Measurements from ENCODE around the gene STPG4.

DNA sequence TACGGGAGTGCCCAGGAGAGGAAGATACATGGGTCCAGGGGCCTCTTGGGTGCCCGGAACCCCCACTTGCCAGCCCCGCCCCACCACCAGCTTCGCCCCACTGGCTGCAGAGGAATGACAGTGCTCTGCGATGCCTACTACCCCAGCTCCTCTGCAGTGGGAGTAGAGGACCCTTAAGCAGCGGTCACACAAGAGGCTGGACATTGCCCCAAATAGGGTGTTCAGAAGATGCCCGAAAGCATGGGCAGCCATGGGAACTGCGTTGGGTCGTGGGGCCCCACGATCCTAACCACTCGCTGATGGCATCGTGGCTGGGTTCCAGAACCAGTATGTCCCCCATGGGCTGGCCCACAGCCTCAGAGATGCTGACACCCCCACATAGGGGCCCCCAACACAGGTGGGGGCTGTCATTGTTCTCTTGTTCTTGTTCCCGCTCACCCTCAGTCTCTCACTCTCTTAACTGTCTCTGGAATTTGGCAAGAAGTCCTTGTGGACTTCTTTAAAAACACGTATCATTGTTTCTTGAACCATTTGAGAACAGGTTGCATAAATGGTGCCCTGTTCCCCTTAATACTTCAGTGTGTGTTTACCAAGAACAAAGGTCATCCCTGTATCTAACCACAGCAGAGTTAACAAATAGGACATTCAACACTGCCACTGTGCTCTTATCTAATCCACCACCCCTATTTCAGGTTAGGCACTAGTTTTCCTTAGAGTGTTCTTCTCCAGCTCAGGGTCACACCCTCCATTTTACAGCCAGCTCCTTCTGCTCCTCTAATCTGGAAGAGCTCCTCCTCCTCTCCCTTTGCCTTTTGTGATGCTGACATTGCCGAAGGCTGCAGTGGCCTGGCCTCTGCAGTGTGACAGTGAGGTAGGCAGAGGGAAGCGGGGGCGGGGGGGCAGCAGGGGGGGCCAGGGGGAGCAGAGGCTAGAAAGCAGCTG, 76.3 kb downstream of the STPG4 start:
- TF ChIP-seq, protein P1, sequence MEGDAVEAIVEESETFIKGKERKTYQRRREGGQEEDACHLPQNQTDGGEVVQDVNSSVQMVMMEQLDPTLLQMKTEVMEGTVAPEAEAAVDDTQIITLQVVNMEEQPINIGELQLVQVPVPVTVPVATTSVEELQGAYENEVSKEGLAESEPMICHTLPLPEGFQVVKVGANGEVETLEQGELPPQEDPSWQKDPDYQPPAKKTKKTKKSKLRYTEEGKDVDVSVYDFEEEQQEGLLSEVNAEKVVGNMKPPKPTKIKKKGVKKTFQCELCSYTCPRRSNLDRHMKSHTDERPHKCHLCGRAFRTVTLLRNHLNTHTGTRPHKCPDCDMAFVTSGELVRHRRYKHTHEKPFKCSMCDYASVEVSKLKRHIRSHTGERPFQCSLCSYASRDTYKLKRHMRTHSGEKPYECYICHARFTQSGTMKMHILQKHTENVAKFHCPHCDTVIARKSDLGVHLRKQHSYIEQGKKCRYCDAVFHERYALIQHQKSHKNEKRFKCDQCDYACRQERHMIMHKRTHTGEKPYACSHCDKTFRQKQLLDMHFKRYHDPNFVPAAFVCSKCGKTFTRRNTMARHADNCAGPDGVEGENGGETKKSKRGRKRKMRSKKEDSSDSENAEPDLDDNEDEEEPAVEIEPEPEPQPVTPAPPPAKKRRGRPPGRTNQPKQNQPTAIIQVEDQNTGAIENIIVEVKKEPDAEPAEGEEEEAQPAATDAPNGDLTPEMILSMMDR (IDR thresholded peaks at IDR 0.05; ENCODE audit: control extremely low read depth in 1 of 3, insufficient read depth in 1 of 3, low read depth in 1 of 3, low read length in 3 of 3) = no peak
- no peak for TF ChIP-seq JUN (IDR thresholded peaks at IDR 0.05; ENCODE audit: low read depth, low read length)
- TF ChIP-seq RFX5 (IDR thresholded peaks at IDR 0.05; ENCODE audit: borderline replicate concordance, low read depth, low read length) = no peak
- TF ChIP-seq EZH2 (IDR thresholded peaks at IDR 0.05; ENCODE audit: low read depth, low read length, severe bottlenecking) = no peak
- TF ChIP-seq, protein P2, sequence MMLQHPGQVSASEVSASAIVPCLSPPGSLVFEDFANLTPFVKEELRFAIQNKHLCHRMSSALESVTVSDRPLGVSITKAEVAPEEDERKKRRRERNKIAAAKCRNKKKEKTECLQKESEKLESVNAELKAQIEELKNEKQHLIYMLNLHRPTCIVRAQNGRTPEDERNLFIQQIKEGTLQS (IDR thresholded peaks at IDR 0.05; ENCODE audit: insufficient read depth, low read depth, low read length) = no peak
- TF ChIP-seq ZNF274 (IDR thresholded peaks at IDR 0.05; ENCODE audit: borderline replicate concordance, extremely low read depth, low read length) = no peak
- no peak for TF ChIP-seq POLR2A (IDR thresholded peaks at IDR 0.05; ENCODE audit: control extremely low read depth in 1 of 2, low read depth in 2 of 2, low read length in 2 of 2)
- TF ChIP-seq FOSL1 (IDR thresholded peaks at IDR 0.05; ENCODE audit: insufficient read depth, low read depth, low read length) = no peak
- TF ChIP-seq NRF1 (IDR thresholded peaks at IDR 0.05; ENCODE audit: low read depth, low read length) = no peak
- no peak for TF ChIP-seq E2F6 (IDR thresholded peaks at IDR 0.05)
- no peak for TF ChIP-seq MAFK (IDR thresholded peaks at IDR 0.05; ENCODE audit: low read depth, low read length)
- no peak for TF ChIP-seq SP2 (IDR thresholded peaks at IDR 0.05; ENCODE audit: low read length)

All from H1 (cell line).